Neural cell (in vitro differentiated cells): ENCODE results near the gene ARL5A.

ENCODE experiments used
- EP300 ChIP-seq: fragments of 450-650 bp; conservative IDR thresholded peaks from 2 replicates; pipeline ENCODE4 v1.6.1; 2014; ENCODE audit warnings: antibody characterized with exemption, mild to moderate bottlenecking, moderate library complexity; ENCODE audit not compliant: poor library complexity, severe bottlenecking
- EZH2 ChIP-seq: fragments of 200-600, 300-800 bp; shearing (Covaris generic), sonication (generic); IDR thresholded peaks from 2 replicates; pipeline ENCODE4 v1.6.1; 2014; ENCODE audit warnings: antibody characterized with exemption, low read length, borderline replicate concordance, mild to moderate bottlenecking; ENCODE audit not compliant: insufficient read depth, poor library complexity, severe bottlenecking
- MXI1 ChIP-seq: fragments of 450-650 bp; conservative IDR thresholded peaks from 2 replicates; pipeline ENCODE4 v1.6.1; 2014; ENCODE audit warnings: antibody characterized with exemption, mild to moderate bottlenecking; ENCODE audit not compliant: poor library complexity, severe bottlenecking
- POLR2AphosphoS5 ChIP-seq: IDR thresholded peaks from 2 replicates; pipeline ENCODE4 v1.6.1; 2012
- RAD21 ChIP-seq: fragments of 450-650 bp; conservative IDR thresholded peaks from 2 replicates; pipeline ENCODE4 v1.6.1; 2014; ENCODE audit warnings: antibody characterized with exemption, mild to moderate bottlenecking, moderate library complexity
- REST ChIP-seq: IDR thresholded peaks from 2 replicates; pipeline ENCODE4 v1.6.1; 2012; ENCODE audit warnings: borderline replicate concordance
- SMC3 ChIP-seq: fragments of 450-650 bp; conservative IDR thresholded peaks from 2 replicates; pipeline ENCODE4 v1.6.1; 2014; ENCODE audit warnings: antibody characterized with exemption, mild to moderate bottlenecking, moderate library complexity; ENCODE audit not compliant: poor library complexity
- TAF1 ChIP-seq: IDR thresholded peaks from 2 replicates; pipeline ENCODE4 v1.6.1; 2012; ENCODE audit warnings: low read depth
- TF ChIP-seq, protein P1 (sequence below): fragments of 450-650 bp; IDR thresholded peaks from 2 replicates; pipeline ENCODE4 v1.5.1; 2014; ENCODE audit warnings: antibody characterized with exemption, mild to moderate bottlenecking, moderate library complexity; ENCODE audit not compliant: poor library complexity, severe bottlenecking

- TF ChIP-seq, protein P1, sequence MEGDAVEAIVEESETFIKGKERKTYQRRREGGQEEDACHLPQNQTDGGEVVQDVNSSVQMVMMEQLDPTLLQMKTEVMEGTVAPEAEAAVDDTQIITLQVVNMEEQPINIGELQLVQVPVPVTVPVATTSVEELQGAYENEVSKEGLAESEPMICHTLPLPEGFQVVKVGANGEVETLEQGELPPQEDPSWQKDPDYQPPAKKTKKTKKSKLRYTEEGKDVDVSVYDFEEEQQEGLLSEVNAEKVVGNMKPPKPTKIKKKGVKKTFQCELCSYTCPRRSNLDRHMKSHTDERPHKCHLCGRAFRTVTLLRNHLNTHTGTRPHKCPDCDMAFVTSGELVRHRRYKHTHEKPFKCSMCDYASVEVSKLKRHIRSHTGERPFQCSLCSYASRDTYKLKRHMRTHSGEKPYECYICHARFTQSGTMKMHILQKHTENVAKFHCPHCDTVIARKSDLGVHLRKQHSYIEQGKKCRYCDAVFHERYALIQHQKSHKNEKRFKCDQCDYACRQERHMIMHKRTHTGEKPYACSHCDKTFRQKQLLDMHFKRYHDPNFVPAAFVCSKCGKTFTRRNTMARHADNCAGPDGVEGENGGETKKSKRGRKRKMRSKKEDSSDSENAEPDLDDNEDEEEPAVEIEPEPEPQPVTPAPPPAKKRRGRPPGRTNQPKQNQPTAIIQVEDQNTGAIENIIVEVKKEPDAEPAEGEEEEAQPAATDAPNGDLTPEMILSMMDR = no peak
- TF ChIP-seq SMC3 (no peak), EP300 (no peak), EZH2 (no peak), RAD21 (no peak), POLR2AphosphoS5 (no peak), TAF1 (no peak), MXI1 (no peak), REST (no peak)
Observed at GRCh38 chr2:151799886-151800292, 28.3 kb downstream of the ARL5A start.
